NB4 (cell line): ENCODE data around the gene KRT6A.

ENCODE experiments used
- CTCF ChIP-seq: IDR thresholded peaks from one replicate; pipeline ENCODE4 v1.5.1; 2012; ENCODE audit warnings: low read depth, low read length
- MAX ChIP-seq: IDR thresholded peaks from 2 replicates; pipeline ENCODE4 v1.6.1; 2011; ENCODE audit warnings: low read depth, low read length
- MYC ChIP-seq: IDR thresholded peaks from 2 replicates; pipeline ENCODE4 v1.6.1; 2011; ENCODE audit warnings: low read depth, low read length
- POLR2A ChIP-seq: IDR thresholded peaks from 2 replicates; pipeline ENCODE4 v1.6.1; 2011; ENCODE audit warnings: mild to moderate bottlenecking; ENCODE audit not compliant: insufficient read length; ENCODE audit errors: extremely low read depth

- TF ChIP-seq CTCF (no peak), POLR2A (no peak), MAX (no peak), MYC (no peak)
These were observed 50.4 kb downstream of the KRT6A start for GRCh38 chr12:52442600-52443061.
